ENCODE data around the gene RALGPS1. TPM values are rescaled to one million over a fixed set of nuclear protein-coding genes. Genes with fewer than 3 reads are reported as not detected.

Gene RALGPS1
- polyA plus RNA-seq, 1 of the 3 experiments (the other 2 are of a cell fraction), result 3.9 TPM

DNA sequence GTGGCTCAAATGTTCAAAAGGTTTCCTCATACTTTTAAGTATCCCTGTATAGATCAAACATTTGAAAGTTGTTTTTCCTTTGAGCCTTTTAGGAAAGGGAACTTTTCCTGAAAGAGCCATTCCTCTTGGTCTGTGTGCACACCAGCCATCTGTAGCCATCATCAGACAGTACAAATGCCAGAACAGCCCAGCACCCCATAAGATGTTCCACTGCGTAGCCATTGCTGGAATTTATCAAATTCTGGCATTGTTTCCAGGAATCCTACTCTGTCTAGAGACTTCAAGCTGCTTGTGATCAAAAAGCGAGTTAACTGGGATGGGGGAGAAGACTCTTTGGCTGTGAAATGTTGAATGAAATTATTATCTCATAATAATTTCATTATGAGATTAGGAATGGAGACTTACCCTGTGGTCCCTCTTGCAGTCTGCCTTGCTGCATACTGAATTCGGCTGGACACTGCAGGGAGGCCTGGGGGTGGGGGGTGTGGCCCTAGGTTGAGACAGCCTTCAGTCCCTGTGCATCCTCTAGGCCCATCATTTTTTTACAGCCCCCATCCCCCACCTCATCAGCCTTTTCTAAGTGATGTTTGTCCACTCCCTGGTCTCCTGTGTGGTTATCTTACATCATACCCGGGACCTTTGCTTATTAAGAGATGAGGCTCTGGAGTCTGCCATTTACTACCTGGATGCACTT is 99.8 kb downstream of the RALGPS1 start (continued):
- TF ChIP-seq, protein P1, sequence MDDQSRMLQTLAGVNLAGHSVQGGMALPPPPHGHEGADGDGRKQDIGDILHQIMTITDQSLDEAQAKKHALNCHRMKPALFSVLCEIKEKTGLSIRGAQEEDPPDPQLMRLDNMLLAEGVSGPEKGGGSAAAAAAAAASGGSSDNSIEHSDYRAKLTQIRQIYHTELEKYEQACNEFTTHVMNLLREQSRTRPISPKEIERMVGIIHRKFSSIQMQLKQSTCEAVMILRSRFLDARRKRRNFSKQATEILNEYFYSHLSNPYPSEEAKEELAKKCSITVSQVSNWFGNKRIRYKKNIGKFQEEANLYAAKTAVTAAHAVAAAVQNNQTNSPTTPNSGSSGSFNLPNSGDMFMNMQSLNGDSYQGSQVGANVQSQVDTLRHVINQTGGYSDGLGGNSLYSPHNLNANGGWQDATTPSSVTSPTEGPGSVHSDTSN (IDR thresholded peaks at IDR 0.05), result peak; percentile 4; the same call in 1 of the 2 replicates
- TF ChIP-seq, protein P2, sequence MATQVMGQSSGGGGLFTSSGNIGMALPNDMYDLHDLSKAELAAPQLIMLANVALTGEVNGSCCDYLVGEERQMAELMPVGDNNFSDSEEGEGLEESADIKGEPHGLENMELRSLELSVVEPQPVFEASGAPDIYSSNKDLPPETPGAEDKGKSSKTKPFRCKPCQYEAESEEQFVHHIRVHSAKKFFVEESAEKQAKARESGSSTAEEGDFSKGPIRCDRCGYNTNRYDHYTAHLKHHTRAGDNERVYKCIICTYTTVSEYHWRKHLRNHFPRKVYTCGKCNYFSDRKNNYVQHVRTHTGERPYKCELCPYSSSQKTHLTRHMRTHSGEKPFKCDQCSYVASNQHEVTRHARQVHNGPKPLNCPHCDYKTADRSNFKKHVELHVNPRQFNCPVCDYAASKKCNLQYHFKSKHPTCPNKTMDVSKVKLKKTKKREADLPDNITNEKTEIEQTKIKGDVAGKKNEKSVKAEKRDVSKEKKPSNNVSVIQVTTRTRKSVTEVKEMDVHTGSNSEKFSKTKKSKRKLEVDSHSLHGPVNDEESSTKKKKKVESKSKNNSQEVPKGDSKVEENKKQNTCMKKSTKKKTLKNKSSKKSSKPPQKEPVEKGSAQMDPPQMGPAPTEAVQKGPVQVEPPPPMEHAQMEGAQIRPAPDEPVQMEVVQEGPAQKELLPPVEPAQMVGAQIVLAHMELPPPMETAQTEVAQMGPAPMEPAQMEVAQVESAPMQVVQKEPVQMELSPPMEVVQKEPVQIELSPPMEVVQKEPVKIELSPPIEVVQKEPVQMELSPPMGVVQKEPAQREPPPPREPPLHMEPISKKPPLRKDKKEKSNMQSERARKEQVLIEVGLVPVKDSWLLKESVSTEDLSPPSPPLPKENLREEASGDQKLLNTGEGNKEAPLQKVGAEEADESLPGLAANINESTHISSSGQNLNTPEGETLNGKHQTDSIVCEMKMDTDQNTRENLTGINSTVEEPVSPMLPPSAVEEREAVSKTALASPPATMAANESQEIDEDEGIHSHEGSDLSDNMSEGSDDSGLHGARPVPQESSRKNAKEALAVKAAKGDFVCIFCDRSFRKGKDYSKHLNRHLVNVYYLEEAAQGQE (IDR thresholded peaks at IDR 0.05; ENCODE audit: low read depth, low read length), result 0 out of 2 replicates have a peak, but pooled peaks have one; percentile 4
- no peak for TF ChIP-seq EZH2phosphoT487 (IDR thresholded peaks at IDR 0.05; ENCODE audit: borderline replicate concordance, low read depth)
- no peak for TF ChIP-seq MEF2A (IDR thresholded peaks at IDR 0.05; ENCODE audit: borderline replicate concordance, low read depth)
- TF ChIP-seq SIN3A (IDR thresholded peaks at IDR 0.05; ENCODE audit: borderline replicate concordance, low read depth, low read length), result no peak

DNA sequence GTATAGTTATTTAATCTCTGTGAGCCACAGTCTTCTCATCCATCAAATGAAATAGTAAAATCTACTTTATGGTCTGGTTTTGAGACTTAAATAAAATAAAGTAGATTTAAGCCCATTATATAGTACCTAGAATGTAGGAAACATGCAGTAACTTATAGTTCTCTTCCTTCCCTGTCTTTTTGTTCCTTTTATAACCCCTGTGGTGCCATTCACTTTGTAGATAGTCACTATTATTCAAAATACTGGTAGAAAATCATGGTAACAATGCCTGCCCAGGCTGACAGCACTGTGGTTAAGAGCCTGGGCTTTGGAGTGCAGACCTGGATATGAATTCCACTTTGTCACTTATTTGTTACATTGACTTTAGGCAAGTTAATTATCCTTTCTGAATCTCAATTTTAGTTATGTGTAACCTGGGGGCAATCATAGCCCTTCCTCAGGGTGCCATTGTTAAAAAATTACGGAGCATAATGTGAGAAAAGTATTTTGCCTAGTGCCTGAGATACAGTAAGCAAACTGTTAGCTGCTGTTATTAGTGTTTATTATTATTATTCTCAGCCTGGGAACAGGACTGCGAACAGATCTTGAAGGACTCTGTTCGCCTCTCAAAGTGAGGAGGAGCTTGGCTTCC is 100.4 kb downstream of the RALGPS1 start:
- Histone ChIP-seq H3K9ac (no peak overlapping the region), H3K27me3 (ENCODE audit: insufficient read depth) (no peaks in the 10 kb centered on the region), H3F3A (replicated peaks; ENCODE audit: insufficient read depth) (no peaks in the 10 kb centered on the region), H3K4me2 (no peak overlapping the region), H3K79me2 (ENCODE audit: insufficient read depth) (no peaks in the 10 kb centered on the region), H4K20me1 (ENCODE audit: insufficient read depth) (no peaks in the 10 kb centered on the region), H3K4me1 (ENCODE audit: control insufficient read depth in 1 of 2, insufficient read depth in 2 of 2, low read depth in 1 of 2, low read length in 1 of 2) (peaks cover 0 to 30% of the 10 kb centered on the region in 2 experiments; a peak in 2 of 4 replicates), H3K27ac (ENCODE audit: low read depth in 2 of 2, low read length in 1 of 2) (peak overlapping the region in 1 of 2 experiments; percentile 61; a peak in 2 of 4 replicates), H3K4me3 (ENCODE audit: low read depth in 2 of 2, low read length in 1 of 2) (no peak overlapping the region), H3K36me3 (replicated peaks in 1 of 2; ENCODE audit: control insufficient read depth in 1 of 2, insufficient read depth in 2 of 2, low read length in 1 of 2) (no peaks in the 10 kb centered on the region), H2AFZ (ENCODE audit: low read depth) (no peak overlapping the region), H3K9me2 (no peaks in the 10 kb centered on the region), H3K9me3 (no peaks in the 10 kb centered on the region)
- POLR2A ChIA-PET, result no interaction called here
- 91% methylated on average over 3 of the region's 3 CpGs for WGBS (ENCODE audit: low lambda C conversion rate)
- CTCF ChIA-PET, result interaction anchor here (1.0 kb wide), 1 partner anchor 184 kb away, joined by 3 read pairs; no protein-coding TSS in a partner anchor
- DNase-seq, result no peak
- no peak for TF ChIP-seq FOXJ3 (CRISPR knock-in tag; IDR thresholded peaks at IDR 0.05)
- no peak for TF ChIP-seq TAF1 (IDR thresholded peaks at IDR 0.05; ENCODE audit: borderline replicate concordance, low read depth, low read length)
- TF ChIP-seq NRF1 (IDR thresholded peaks at IDR 0.05; ENCODE audit: low read depth, low read length), result no peak
